H1 (cell line): ENCODE results near the gene AGBL4. TPM values are rescaled to one million over a fixed set of nuclear protein-coding genes. Genes with fewer than 3 reads are reported as not detected.
"Not testable (repeated sequence)": the region's sequence is repeated elsewhere in the genome, so short reads cannot be mapped to it uniquely, and the experiment has no call there.

Source experiments
- CTCF ChIA-PET: fragments of 300-600 bp; sonication (Branson Sonifier 250); formaldehyde crosslinking; loops from one replicate; lab custom pipeline; 2021; ENCODE audit not compliant: partially characterized antibody; lab: Charles Lee
- POLR2A ChIA-PET: fragments of 300-600 bp; sonication (Branson Sonifier 250); formaldehyde crosslinking; loops from one replicate; lab custom pipeline; 2021; ENCODE audit warnings: inconsistent platforms; ENCODE audit not compliant: partially characterized antibody; lab: Charles Lee
- DNase-seq, 2 experiments: peaks; one replicate each; pipeline versions ENCODE4 v3.0.0 to v3.0.0-alpha.2; 2010 to 2022; ENCODE audit warnings: low spot score in 2 of 2, low read depth in 1 of 2, mixed read lengths in 1 of 2
- FAIRE-seq: peaks from 2 replicates; lab custom pipeline; 2011; peaks lifted over from hg19 to GRCh38; lab: Jason Lieb, UNC
- H2AFZ ChIP-seq: 2 replicates; pipeline ENCODE4 v1.8.1; 2012; ENCODE audit warnings: low read length, inconsistent platforms
- H2AK5ac ChIP-seq: 2 replicates; pipeline ENCODE4 v1.6.1; 2013; ENCODE audit warnings: low read depth, low read length
- H2BK120ac ChIP-seq: replicated peaks from 2 replicates; pipeline ENCODE3; 2013; ENCODE audit warnings: low read depth, low read length, inconsistent platforms
- H2BK12ac ChIP-seq: 2 replicates; pipeline ENCODE4 v1.6.1; 2013; ENCODE audit warnings: low read depth, low read length
- H2BK15ac ChIP-seq: 2 replicates; pipeline ENCODE4 v1.6.1; 2013; ENCODE audit warnings: low read length
- H2BK20ac ChIP-seq: 2 replicates; pipeline ENCODE4 v1.6.1; 2013; ENCODE audit warnings: low read length
- H2BK5ac ChIP-seq: 2 replicates; pipeline ENCODE4 v1.6.1; 2013; ENCODE audit warnings: low read depth, low read length
- H3K14ac ChIP-seq: 2 replicates; pipeline ENCODE4 v1.6.1; 2013; ENCODE audit warnings: inconsistent platforms; ENCODE audit not compliant: insufficient read length
- H3K18ac ChIP-seq: 2 replicates; pipeline ENCODE4 v1.6.1; 2013; ENCODE audit warnings: low read length; ENCODE audit errors: extremely low read depth
- H3K23ac ChIP-seq: 2 replicates; pipeline ENCODE4 v1.6.1; 2013; ENCODE audit warnings: inconsistent platforms; ENCODE audit not compliant: insufficient read length
- H3K23me2 ChIP-seq: 2 replicates; pipeline ENCODE4 v1.6.1; 2013; ENCODE audit warnings: low read depth, low read length
- H3K27ac ChIP-seq: 2 replicates; pipeline ENCODE4 v1.6.1; 2011; ENCODE audit warnings: low read depth, low read length, inconsistent platforms
- H3K27me3 ChIP-seq, 4 experiments: replicated peaks in 1 of 4; 1 replicate in 1 of 4; 2 replicates in 3 of 4; pipeline versions ENCODE4 v1.6.1 to v1.8.1; 2011 to 2013; ENCODE audit warnings: low read length in 3 of 4, mild to moderate bottlenecking in 3 of 4, inconsistent platforms in 2 of 4, mixed read lengths in 2 of 4, moderate library complexity in 1 of 4; ENCODE audit not compliant: control insufficient read depth in 3 of 4, insufficient read depth in 3 of 4; ENCODE audit errors: extremely low read depth in 1 of 4
- H3K36me3 ChIP-seq, 4 experiments: 2 replicates each; pipeline versions ENCODE4 v1.6.1 to v1.8.1; 2011 to 2013; ENCODE audit warnings: mild to moderate bottlenecking in 4 of 4, low read length in 3 of 4, moderate library complexity in 2 of 4, control low read depth in 1 of 4, inconsistent platforms in 1 of 4; ENCODE audit not compliant: insufficient read depth in 4 of 4, control insufficient read depth in 2 of 4
- H3K4ac ChIP-seq: replicated peaks from 2 replicates; pipeline ENCODE3; 2013; ENCODE audit warnings: low read length, low read depth, mixed read lengths, inconsistent platforms; ENCODE audit not compliant: insufficient read length
- H3K4me1 ChIP-seq, 4 experiments: replicated peaks in 1 of 4; 1 replicate in 1 of 4; 2 replicates in 3 of 4; pipeline versions ENCODE4 v1.6.1 to v1.8.1; 2011 to 2013; ENCODE audit warnings: low read length in 3 of 4, inconsistent platforms in 2 of 4, mixed read lengths in 1 of 4; ENCODE audit not compliant: insufficient read depth in 4 of 4, control insufficient read depth in 3 of 4
- H3K4me2 ChIP-seq, 2 experiments: 2 replicates each; pipeline versions ENCODE4 v1.6.1 to v1.8.1; 2011 to 2013; ENCODE audit warnings: low read depth in 2 of 2, low read length in 2 of 2, control low read depth in 1 of 2, inconsistent platforms in 1 of 2, mild to moderate bottlenecking in 1 of 2; ENCODE audit not compliant: insufficient read depth in 1 of 2
- H3K4me3 ChIP-seq, 4 experiments: fragments of 200-600, 300-600 bp in 1 of 4; sonication (generic), shearing (Covaris generic), sonication (Bioruptor Twin) in 1 of 4; 2 replicates each; pipeline versions ENCODE4 v1.5.1 to v1.8.1; 2011 to 2016; ENCODE audit warnings: low read length in 4 of 4, low read depth in 3 of 4, control low read depth in 2 of 4, inconsistent platforms in 2 of 4, mild to moderate bottlenecking in 2 of 4, mixed read lengths in 1 of 4, moderate library complexity in 1 of 4; ENCODE audit not compliant: insufficient read depth in 2 of 4; ENCODE audit errors: extremely low read depth in 1 of 4
- H3K56ac ChIP-seq: replicated peaks from 2 replicates; pipeline ENCODE3; 2013; ENCODE audit warnings: low read depth, mild to moderate bottlenecking, mixed read lengths, low read length, inconsistent platforms; ENCODE audit not compliant: insufficient read length
- H3K79me1 ChIP-seq: 2 replicates; pipeline ENCODE4 v1.6.1; 2013; ENCODE audit warnings: low read depth, low read length, control low read depth
- H3K79me2 ChIP-seq, 2 experiments: 2 replicates each; pipeline versions ENCODE4 v1.6.1 to v1.8.1; 2012 to 2013; ENCODE audit warnings: low read length in 2 of 2, mild to moderate bottlenecking in 2 of 2, inconsistent platforms in 1 of 2; ENCODE audit not compliant: insufficient read depth in 2 of 2, control insufficient read depth in 1 of 2
- H3K9ac ChIP-seq, 4 experiments: replicated peaks in 1 of 4; 1 replicate in 1 of 4; 2 replicates in 3 of 4; pipeline versions ENCODE4 v1.6.1 to v1.8.1; 2011 to 2013; ENCODE audit warnings: low read depth in 3 of 4, low read length in 3 of 4, control low read depth in 2 of 4, mild to moderate bottlenecking in 2 of 4, moderate library complexity in 2 of 4, inconsistent platforms in 1 of 4; ENCODE audit errors: extremely low read depth in 1 of 4
- H3K9me3 ChIP-seq, 2 experiments: 2 replicates each; pipeline versions ENCODE4 v1.6.1 to v1.8.1; 2012 to 2013; ENCODE audit warnings: mild to moderate bottlenecking in 2 of 2, moderate library complexity in 2 of 2, control low read depth in 1 of 2, inconsistent platforms in 1 of 2, low read depth in 1 of 2, low read length in 1 of 2, mixed read lengths in 1 of 2; ENCODE audit not compliant: insufficient read depth in 2 of 2
- H4K20me1 ChIP-seq, 2 experiments: replicated peaks in 1 of 2; 2 replicates each; pipeline versions ENCODE3 to v1.8.1; 2011 to 2013; ENCODE audit warnings: inconsistent platforms in 2 of 2, low read length in 2 of 2, mild to moderate bottlenecking in 1 of 2; ENCODE audit not compliant: insufficient read depth in 2 of 2, control insufficient read depth in 1 of 2
- H4K5ac ChIP-seq: 2 replicates; pipeline ENCODE4 v1.6.1; 2013; ENCODE audit warnings: low read length, low read depth, mixed read lengths, inconsistent platforms; ENCODE audit not compliant: insufficient read length
- H4K8ac ChIP-seq: 2 replicates; pipeline ENCODE4 v1.8.0; 2013; ENCODE audit warnings: mild to moderate bottlenecking, moderate library complexity, low read length, inconsistent platforms; ENCODE audit not compliant: insufficient read depth; ENCODE audit errors: extremely low read depth
- H4K91ac ChIP-seq: replicated peaks from 2 replicates; pipeline ENCODE3; 2013; ENCODE audit warnings: low read length, mixed read lengths, inconsistent platforms; ENCODE audit not compliant: insufficient read length
- WGBS, 2 experiments: shearing (Covaris generic) in 1 of 2; methylation state at CpG; one replicate each; pipeline versions ENCODE4 v1.1.6 to v1.1.7; 2013 to 2015; ENCODE audit warnings: low lambda C conversion rate in 2 of 2, mixed read lengths in 2 of 2, inconsistent platforms in 1 of 2, low coverage in 1 of 2, missing lambda C conversion rate in 1 of 2; ENCODE audit not compliant: insufficient replicate concordance in 2 of 2, insufficient coverage in 1 of 2, insufficient read length in 1 of 2; ENCODE audit errors: extremely low coverage in 1 of 2, missing lambda C conversion rate in 1 of 2; 5-methylcytosine and 5-hydroxymethylcytosine counted together
- polyA plus RNA-seq, 7 experiments: library from polyadenylated mRNA; depleted of rRNA in 3 of 7; stranded (reverse) in 5 of 7; unstranded in 2 of 7; fragments of >200 nt in 5 of 7; fragments of 200-250 nt in 2 of 7; gene quantifications; 1 replicate in 5 of 7; 2 replicates in 1 of 7; 4 replicates in 1 of 7; pipeline versions ENCODE4 v1.2.1 to v1.2.3, GENCODE V29; 2011 to 2013; ENCODE audit warnings: missing spikeins in 2 of 7, mixed read lengths in 2 of 7
- total RNA-seq: library from RNA; stranded (reverse); fragmentation: NEBNext Ultra II Directional; extraction: Animal tissue kit (Norgen Biotek cat#: 25700); gene quantifications from 2 replicates; pipeline ENCODE4 v1.2.1, GENCODE V29; 2021

The AGBL4 gene
- total and polyA plus RNA-seq, 2 of the 8 experiments (the other 6 are each of a cell fraction or from before 2014, with no cell fraction given) = 0.41 to 0.45 TPM

- H3K14ac ChIP-seq, H3K79me2 ChIP-seq, H4K8ac ChIP-seq, POLR2A ChIA-PET, H3K4me2 ChIP-seq, H2AK5ac ChIP-seq, H3K4ac ChIP-seq, H3K56ac ChIP-seq, H3K4me3 ChIP-seq, H2BK5ac ChIP-seq, H3K27ac ChIP-seq, H4K20me1 ChIP-seq, H2BK20ac ChIP-seq, H3K9ac ChIP-seq, FAIRE-seq, H2AFZ ChIP-seq, H4K5ac ChIP-seq, H4K91ac ChIP-seq, H3K27me3 ChIP-seq, H3K23ac ChIP-seq, H2BK15ac ChIP-seq, H3K79me1 ChIP-seq, DNase-seq, H3K4me1 ChIP-seq, H3K36me3 ChIP-seq, H2BK120ac ChIP-seq, H2BK12ac ChIP-seq, H3K23me2 ChIP-seq, H3K18ac ChIP-seq: not testable (repeated sequence)
- WGBS, 2 experiments = 75% methylated on average over 2 of the region's 2 CpGs; no CpG with 5 or more reads in 1 of the 2 experiments
- CTCF ChIA-PET = interaction anchor here (0.7 kb wide), 1 partner anchor 495 kb away, joined by 7 read pairs; no protein-coding TSS in a partner anchor
- peaks cover 67 to 80% of the 10 kb centered on the region in 2 experiments for H3K9me3 ChIP-seq
Observed at GRCh38 chr1:49302400-49302799, 721.4 kb downstream of the AGBL4 start.
